AG04449 (cell line): ENCODE measurements around the gene FGF9.

Experiments
- CTCF ChIA-PET: fragments of 350-600 bp; formaldehyde crosslinking; extraction: SDS; loops from one replicate; lab custom pipeline; 2021; ENCODE audit warnings: antibody characterized with exemption; lab: Yijun Ruan, JAX
- POLR2A ChIA-PET: fragments of 400-600, 350-600 bp; formaldehyde crosslinking; extraction: SDS; loops from one replicate; lab custom pipeline; 2020; ENCODE audit warnings: antibody characterized with exemption, inconsistent platforms; lab: Yijun Ruan, JAX
- DNase-seq: peaks from one replicate; pipeline ENCODE4 v3.0.0-alpha.2; 2010; ENCODE audit warnings: low read depth, low spot score
- H3K4me3 ChIP-seq: 2 replicates; pipeline ENCODE4 v1.5.1; 2011; ENCODE audit warnings: low read depth, mild to moderate bottlenecking, control low read depth, low read length
- CTCF ChIP-seq: IDR thresholded peaks from one replicate; pipeline ENCODE4 v1.5.1; 2011; ENCODE audit warnings: mild to moderate bottlenecking, moderate library complexity, low read length, control low read depth, inconsistent platforms; ENCODE audit not compliant: insufficient read depth; ENCODE audit errors: missing control alignments

The FGF9 gene

GRCh38 chr13:21703846-21704245 is 33.0 kb downstream of the FGF9 start:
- POLR2A ChIA-PET: no interaction called here
- no peak overlapping the region for H3K4me3 ChIP-seq
- CTCF ChIA-PET: no interaction called here
- DNase-seq: no peak
- no peak for TF ChIP-seq CTCF

- CTCF ChIA-PET: no interaction called here
- H3K4me3 ChIP-seq: no peak overlapping the region
- no peak for TF ChIP-seq CTCF
- no peak for DNase-seq
- POLR2A ChIA-PET: no interaction called here
Observed at GRCh38 chr13:21707586-21707985, 36.7 kb downstream of the FGF9 start.

GRCh38 chr13:21709697-21710096 is 38.8 kb downstream of the FGF9 start:
- no peak overlapping the region for H3K4me3 ChIP-seq
- no peak for DNase-seq
- no peak for TF ChIP-seq CTCF
- POLR2A ChIA-PET: no interaction called here
- CTCF ChIA-PET: no interaction called here

- H3K4me3 ChIP-seq: no peak overlapping the region
- CTCF ChIA-PET: no interaction called here
- no peak for TF ChIP-seq CTCF
- POLR2A ChIA-PET: no interaction called here
- DNase-seq: no peak
Observed at GRCh38 chr13:21710163-21710562, 39.3 kb downstream of the FGF9 start.

- no peak for DNase-seq
- ChIA-PET POLR2A (no interaction called here), CTCF (no interaction called here)
- no peak for TF ChIP-seq CTCF
- H3K4me3 ChIP-seq: no peak overlapping the region
Observed at GRCh38 chr13:21717817-21718216, 46.9 kb downstream of the FGF9 start.

GRCh38 chr13:21719463-21719862 is 48.6 kb downstream of the FGF9 start:
- no peak for TF ChIP-seq CTCF
- no peak for DNase-seq
- no peak overlapping the region for H3K4me3 ChIP-seq
- ChIA-PET CTCF (no interaction called here), POLR2A (no interaction called here)
